GM21619 (cell line): Measurements from ENCODE around the gene CD9.

Experiments
- ATAC-seq: cut with Tn5 transposase; IDR thresholded peaks from one replicate; pipeline ENCODE4 v1.9.1; 2021; ENCODE audit not compliant: unreplicated experiment

CD9 gene

DNA sequence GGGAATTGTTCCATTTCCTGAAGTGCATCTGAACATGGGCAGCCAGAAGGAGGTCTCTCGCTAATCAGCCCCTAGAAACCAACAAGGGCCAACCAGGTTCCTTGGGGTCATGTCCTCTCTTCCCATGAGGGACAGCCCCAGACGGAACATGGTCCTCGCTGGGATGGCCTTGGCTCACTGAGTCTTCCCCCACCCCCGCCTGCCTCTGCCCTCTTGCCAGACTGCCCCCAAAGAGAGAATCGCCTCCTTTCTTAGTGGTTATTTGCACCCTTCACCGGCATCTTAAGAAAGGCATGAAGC is 36.4 kb downstream of the CD9 start:
- no peak for ATAC-seq

DNA sequence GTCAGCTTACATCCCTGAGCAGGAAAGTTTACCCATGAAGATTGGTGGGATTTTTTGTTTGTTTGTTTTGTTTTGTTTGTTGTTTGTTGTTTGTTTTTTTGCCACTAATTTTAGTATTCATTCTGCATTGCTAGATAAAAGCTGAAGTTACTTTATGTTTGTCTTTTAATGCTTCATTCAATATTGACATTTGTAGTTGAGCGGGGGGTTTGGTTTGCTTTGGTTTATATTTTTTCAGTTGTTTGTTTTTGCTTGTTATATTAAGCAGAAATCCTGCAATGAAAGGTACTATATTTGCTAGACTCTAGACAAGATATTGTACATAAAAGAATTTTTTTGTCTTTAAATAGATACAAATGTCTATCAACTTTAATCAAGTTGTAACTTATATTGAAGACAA is 37.6 kb downstream of the CD9 start:
- no peak for ATAC-seq

DNA sequence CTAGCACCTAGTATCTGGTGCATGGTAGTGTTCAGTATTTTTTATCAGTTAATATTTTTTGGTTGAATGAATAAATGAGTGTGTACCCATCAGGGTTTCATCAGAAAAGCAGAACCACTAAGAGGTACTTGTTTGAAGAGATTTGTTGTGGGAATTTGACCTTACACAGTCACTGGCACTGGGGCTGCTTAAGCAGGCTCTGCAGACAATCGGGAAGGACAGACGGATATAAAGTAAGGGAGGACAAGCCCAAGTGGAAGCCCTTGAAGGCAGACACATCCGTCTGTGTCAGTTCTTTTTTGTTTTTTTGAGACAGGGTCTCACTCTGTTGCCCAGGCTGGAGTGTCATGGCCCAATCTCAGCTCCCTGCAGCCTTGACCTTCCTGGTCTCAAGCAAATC is 38.7 kb downstream of the CD9 start:
- ATAC-seq: no peak

DNA sequence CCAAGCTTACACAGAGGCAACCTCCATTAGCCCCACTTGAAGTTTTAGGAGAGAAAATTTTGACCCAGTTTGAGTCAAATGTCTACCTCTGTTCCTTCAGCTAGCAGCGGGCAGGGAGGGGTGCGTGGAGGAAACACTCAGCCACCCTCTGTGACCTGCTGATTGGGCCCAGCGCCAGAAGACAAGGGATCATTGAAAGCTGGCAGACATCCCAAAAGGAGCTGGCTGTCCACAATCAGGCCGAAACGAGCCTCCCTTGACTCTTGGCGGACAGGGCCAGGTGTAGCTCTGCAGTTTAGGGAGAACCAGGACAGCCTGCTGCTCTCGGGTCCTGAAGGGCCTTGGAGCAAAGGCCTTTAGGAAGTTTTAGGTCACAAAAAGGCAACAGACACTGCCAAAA is 41.3 kb downstream of the CD9 start:
- no peak for ATAC-seq

DNA sequence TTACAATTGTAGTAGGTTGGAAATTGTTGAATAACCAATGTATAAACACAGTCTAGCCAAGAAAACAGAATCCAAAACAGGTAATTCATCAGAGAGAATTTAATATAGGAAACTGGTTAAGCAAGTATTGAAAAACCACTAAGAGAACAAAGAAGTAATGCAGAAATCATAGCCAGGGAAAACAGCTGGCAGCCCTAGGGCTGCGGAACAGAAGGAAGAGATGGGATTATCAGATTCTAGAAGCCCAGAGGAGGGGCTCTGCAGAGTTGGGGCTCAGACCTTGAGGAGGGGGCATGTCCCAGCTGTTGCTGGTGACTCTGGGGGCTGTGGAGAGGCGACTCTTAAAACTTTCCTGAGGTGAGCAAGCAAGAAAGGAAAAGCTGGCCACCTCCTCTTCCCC is 49.4 kb downstream of the CD9 start:
- no peak for ATAC-seq

DNA sequence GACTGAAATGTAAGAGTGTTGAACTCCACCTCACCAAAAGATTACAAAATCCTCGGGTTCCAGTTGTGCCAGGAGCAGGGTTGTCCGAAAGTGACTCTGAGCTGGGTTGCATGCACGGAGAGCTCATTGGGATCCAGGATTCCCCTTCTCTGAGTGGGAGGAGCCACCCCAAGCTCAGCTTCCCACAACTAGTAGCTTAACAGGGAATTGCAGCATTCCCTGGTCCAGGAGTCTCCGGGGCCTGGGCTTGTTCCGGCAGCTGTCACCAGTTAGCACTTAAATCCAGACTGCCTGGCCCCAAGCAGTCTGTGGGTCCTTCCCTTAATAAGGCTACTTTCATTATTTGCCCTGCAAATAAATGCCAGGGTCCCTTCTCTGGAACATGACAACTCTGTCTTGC is 50.1 kb downstream of the CD9 start:
- ATAC-seq: no peak

DNA sequence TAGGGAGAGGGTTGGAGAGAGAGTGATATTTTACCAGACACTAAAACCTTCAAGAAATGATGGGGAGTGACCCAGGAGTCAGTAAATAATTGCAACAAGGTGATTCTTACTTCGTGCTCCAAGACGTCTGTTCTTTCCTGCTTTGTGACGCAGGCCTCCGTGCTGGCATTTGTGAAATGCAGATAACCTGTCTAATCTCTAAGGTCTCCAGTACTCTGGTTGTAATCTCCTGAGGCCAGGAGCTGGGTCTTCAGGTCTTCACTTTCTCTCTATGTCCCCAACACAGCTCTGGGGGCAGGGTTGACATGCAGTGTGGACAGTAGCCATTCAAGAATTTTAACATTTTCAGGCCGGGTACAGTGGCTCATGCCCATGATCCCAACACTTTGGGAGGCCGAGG is 53.1 kb downstream of the CD9 start:
- ATAC-seq: no peak

DNA sequence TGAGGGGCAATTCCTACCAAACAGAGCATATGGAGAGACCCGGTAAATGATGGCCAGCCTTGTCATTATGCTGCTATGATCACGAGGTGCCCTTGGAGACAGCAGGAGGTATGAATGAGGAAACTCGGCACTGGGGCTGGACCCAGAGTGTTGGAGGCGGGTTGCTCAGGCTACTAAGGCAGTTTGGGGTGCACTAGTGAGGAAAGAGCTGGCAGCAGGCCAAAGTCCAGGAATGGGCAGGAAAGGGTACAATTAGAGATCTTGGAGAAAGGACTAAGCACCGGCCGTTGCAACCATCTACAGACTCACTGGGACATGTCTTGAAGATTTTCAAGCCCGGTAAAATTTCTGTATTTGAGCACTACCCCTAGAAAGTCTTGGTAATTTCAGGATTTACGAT is 54.3 kb downstream of the CD9 start:
- ATAC-seq: no peak

DNA sequence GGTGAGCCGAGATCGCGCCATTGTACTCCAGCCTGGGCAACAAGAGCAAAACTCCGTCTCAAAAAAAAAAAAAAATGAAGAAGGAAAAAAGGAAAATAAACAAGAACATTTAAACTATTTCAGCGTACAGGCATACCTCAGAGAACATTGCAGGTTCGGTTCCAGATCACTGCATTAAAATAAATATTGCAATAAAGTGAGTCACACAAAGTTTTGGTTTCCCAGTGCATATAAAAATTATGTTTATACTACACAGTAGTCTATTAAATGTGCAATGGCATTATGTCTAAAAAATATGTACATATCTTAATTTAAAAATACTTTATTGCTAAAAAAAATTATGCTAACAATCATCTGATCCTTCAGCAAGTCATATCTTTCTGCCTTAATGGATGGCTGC is 56.8 kb downstream of the CD9 start:
- ATAC-seq: no peak

DNA sequence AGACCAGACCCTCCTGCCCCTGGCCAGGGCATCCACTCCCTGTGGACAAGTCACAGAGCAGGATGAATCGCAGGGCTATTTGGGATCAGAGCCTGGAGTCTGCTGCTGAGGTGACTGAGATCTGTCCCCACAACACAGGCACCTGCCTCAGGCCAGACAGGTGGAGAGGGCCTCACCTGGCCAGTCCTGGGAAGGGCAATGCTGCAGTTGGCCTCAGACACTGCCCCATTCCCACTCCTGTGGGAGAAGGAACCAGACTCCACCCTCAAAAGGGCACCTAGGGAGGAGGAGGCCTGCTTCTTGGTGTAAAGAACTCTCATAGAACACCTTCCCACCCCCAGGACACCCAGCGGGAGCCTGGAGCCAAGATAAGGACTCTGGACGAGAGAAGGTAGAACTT is 62.0 kb downstream of the CD9 start:
- ATAC-seq: no peak

DNA sequence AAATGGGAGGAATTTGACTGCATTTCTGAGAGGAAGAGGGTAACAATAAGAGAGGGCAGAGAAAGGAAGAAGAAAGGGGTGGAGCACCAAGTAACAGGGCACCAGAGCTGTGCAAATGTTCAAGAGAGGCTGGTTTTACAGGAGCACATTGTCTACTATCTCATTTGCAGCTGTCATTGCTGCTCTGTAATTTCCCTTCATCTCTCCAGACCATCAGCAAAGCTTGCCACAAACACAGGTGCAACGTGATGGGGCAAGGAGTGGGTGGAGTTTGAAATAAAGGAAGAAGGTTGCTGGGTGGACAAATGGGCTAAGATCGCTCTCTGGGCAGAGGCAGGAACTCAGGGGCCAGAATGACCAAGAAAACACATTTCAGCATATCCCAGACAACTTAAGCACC is 62.4 kb downstream of the CD9 start:
- ATAC-seq: no peak

DNA sequence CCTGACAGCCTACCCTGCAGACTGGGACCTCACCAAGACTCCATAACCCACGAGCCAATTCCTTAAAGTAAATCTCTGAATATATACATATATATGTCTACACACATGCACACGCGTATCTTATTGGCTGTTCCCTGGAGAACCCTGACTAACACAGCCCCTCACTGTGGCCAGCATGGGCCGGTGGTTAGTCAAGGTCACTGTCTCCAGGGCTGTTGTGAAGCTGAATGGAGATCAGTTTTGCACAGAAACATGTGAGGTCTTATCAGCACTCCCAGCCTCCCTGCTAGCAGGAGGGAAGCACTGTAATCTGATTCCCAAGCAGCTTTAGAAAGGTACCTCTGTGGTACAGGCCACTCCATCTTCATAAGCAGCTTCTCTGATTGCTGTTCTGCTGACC is 63.7 kb downstream of the CD9 start:
- ATAC-seq: no peak

DNA sequence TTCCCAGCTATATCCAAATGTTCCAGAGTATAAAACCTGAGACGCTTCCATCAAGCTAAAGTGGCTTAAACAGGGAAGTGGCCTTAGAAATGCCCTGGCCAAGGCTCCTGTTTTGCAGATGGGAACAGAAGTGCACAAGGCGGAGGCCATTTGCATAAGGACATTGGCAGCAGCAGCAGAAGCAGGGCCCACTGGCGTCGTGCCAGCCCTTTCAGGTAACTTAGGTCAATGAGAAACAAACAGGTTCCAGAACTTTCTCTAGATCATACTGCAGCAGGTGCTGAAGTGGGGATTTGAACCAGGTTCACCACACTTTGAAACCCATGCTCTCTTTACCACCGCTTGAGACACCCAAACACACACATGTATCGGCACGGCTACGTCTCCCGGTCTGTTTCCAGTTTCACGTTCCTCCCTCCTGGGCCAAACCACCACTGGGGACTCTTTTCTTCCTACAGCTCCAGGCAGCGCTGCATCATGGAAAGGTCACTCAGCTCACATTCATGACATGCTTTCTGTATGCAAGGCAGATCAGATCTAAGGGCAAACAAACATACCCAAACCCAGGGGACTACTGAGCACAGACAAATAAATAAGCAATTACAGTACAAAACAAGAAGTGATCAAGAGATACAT is 64.3 kb downstream of the CD9 start:
- no peak for ATAC-seq

DNA sequence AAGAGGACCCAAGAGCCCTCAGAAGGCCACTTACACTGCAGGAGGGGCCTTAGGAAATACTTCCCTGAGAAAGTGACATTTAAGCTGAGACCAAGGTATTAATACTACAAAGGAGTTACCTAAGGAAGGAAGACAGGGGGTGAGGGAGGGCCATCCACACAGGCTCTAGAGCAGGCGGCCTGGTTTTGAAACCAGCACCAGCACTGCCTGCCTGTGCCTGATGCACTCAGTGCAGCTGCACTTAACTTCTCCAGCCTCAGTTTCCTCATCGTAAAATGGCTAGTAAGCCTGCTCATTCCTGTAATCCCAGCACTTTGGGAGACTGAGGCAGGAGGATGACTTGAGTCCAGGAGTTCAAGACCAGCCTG is 64.8 kb downstream of the CD9 start:
- ATAC-seq: no peak

DNA sequence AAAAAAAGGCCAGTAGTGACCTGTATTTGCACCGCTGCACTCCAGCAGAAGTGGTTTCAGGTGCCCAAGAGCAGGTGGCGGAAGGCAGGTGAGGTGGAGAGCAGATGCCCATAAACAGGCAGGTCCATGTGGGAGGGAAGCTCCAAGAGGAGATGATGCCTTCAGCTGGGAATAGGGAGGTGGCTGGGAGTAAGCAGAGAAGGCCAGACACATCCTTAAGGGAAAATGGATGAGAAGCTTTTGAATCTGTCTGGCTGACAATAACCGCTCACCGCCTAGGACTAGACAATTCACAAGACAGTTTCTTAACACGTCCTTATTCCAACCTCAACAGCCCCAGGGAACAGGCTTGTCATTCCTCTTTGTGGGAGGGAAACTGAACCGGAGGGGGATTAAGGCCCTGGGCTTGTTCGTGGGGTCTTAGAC is 66.4 kb downstream of the CD9 start:
- no peak for ATAC-seq

DNA sequence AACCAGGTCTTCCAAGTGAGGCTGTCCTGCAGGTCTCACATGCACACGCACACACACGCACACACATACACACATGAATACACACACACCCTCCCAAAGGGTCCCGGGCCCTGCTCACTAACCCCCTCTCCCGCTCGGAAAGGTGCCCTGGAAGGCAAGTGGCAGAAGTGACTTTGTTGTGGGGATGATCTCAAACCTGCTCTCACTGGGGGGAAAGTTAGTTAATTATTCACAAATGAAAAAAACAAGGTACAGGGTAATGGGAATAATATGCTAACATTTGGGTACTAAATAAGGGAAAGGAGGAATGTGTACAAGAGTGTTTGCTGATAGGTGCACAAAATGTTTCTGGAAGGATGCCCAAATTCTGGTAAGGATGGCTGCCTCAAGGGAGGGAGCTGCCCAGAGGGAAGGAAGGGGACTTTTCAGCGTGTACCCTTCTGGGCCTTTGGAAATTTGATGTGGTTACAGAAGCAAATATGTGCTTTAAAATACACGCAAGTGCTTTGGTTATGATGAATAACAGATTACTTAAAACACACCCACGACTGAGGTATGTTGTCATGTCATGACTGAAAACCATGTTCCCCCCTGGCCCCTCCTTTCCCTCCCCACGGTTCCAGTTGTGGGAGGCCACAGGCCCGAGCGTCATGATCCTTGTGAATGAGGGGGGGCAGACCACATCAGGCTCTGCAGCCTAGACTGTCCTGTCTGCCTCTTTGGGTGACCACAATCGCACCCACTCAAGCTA is 66.9 kb downstream of the CD9 start:
- no peak for ATAC-seq

DNA sequence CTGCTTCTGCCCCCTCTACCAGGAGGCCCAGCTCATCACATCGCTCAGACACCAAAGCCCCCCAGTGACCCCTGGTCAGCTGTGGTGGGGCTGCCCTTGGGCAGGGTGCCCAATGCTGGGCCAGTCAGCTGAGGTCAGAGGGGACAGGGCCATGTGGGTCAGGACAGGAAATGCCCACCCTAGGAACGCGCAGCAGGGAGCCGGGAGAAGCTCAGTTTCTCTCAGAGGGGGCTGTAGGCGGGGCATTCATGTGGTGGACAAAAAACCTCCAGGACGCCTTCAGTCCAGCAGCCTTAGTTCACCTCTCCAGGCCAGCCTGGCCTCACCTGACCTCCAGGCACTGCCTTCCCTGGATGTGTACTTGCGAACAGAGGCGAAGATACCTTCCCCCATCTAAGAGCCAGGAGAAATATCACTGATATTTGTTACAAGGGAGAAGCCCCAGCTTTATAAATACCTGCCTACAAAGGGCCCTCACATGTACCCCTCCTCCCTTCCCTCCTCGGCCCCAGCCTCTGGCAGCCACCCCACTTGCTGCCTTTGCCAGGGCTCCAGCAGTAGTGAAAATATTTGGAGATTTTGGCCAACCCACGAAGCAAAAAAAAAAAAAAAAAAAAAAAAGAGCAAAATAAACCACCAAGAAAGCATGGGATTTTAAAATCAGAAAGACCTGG is 68.4 kb downstream of the CD9 start:
- ATAC-seq: no peak

DNA sequence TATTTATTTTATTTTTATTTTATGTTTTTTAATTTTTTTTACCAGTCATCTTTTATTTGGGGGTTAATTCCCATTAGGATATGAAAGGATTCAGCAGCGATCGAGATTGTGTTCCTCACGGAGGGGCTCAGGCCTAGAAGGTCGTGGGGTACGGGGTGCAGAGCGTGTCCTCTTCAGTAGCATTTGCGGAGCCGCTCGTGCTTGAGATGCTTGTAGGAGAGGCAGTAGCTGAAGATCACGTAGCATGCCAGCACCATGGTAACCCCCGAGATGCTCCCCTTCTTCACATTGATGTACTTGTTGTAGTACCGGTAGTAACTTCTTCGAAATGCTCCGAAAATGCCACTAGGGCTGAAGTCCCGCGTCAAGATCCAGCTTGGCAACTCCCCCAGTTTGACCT is 69.8 kb downstream of the CD9 start:
- ATAC-seq: no peak

DNA sequence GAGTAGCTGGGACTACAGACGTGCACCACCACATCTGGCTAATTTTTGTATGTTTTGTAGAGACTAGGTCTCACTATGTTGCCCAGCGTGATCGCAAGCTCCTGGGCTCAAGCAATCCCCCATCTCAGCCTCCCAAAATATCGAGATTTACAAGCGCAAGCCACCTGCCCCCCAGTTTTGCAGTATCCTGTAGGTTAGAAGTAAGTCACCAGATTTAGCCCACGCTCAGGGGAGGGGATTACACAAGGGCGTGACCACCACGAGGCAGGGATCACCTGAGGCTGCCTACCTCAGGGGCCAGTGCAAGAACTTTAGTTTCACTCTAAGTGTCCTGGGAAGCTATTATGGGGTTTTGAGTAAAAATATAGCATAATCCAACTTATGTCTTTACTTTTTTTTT is 71.1 kb downstream of the CD9 start:
- no peak for ATAC-seq

DNA sequence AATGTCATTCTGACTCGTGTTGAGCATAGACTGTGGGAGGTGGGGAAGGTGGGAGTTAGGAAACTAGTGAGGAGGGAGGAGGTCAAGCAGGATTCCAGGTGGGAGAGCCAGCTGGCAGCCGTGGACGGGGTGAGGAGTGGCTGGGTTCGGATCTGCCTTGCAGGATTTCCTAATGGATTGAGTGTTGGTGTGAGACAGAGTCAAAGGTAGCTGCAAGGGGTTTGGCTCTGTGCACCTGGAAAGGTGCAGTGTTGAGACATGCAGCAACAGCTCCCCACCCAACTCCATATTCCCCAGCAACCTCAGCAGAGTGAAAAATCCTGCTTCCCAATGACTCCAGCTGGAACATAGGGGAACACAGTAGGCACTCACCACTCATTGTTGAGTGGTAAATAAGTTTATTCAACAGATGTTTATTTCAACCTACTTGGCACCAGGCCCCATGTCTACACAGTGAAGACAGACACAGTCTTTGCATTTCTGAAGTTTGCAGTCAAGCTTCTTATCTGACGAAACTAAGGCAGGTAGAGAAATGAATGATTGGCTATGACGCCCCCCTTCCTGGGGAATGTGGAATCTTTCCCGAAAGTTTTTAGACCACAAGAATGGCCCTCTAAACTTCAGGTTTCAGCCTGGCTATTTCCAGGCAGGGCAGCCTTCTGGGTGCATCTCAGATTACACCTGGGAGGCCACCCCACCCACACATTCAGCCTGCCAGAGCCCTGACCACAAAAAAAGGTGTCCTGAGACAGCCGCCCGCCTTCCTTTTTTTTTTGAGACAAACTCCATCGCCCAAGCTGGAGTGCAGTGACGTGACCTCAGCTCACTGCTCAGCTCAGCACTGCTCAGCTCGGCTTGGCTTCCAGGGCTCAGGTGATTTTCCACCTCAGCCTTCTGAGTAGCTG is 72.4 kb downstream of the CD9 start:
- no peak for ATAC-seq

DNA sequence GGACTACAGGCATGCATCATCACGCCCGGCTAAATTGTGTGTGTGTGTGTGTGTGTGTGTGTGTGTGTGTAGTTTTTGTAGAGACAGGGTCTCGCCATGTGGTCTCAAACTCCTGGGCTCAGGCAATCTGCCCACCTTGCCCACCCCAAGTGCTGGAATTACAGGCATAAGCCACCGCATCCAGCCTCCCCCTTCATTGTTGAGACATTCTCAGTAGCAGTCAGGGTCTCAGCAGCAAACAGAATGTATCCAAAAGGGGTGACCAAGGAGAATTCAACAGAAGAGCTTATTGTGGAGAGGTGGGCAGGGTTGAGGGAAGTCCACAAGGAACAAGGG is 73.0 kb downstream of the CD9 start:
- no peak for ATAC-seq
